ENCODE results near the gene CATSPERZ. TPM values are rescaled to one million over a fixed set of nuclear protein-coding genes. Genes with fewer than 3 reads are reported as not detected.

The CATSPERZ gene
- total and polyA plus RNA-seq, 9 of the 15 experiments (the other 6 are each of a cell fraction or from before 2014, with no cell fraction given), result 0.86 to 8.5 (median 3.5) TPM

DNA sequence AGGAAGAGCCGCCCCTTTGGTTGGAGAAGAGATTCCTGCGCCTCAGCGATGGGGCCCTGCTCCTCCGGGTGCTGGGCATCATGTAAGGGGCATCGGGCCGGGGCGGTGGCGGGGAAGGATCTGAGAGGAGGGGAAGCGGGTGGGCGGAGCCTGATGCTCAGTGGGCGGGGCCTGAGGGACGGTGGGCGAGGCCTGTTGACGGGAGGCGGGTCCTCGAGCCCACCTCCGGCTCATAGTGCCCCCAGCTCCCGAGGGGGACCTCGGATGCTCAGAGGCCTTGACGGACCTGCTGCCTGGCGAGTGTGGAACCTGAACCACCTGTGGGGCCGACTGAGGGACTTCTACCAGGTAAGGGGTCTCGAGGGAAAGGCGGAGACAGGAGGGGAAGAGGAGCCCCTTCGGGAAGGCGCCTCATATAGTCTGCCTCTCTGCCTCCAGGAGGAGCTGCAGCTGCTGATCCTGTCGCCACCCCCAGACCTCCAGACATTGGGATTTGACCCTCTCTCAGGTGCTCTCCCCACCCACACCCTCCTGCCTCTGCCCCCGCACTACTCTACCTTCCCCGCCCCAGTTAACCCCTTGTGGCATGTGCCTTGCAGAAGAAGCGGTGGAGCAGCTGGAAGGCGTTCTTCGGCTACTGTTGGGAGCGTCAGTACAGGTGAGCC is 40.6 kb downstream of the CATSPERZ start (continued):
- TF ChIP-seq, protein P1, sequence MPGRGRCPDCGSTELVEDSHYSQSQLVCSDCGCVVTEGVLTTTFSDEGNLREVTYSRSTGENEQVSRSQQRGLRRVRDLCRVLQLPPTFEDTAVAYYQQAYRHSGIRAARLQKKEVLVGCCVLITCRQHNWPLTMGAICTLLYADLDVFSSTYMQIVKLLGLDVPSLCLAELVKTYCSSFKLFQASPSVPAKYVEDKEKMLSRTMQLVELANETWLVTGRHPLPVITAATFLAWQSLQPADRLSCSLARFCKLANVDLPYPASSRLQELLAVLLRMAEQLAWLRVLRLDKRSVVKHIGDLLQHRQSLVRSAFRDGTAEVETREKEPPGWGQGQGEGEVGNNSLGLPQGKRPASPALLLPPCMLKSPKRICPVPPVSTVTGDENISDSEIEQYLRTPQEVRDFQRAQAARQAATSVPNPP (IDR thresholded peaks at IDR 0.05; ENCODE audit: borderline replicate concordance, insufficient read depth, insufficient read length), result no peak
- TF ChIP-seq, protein P2, sequence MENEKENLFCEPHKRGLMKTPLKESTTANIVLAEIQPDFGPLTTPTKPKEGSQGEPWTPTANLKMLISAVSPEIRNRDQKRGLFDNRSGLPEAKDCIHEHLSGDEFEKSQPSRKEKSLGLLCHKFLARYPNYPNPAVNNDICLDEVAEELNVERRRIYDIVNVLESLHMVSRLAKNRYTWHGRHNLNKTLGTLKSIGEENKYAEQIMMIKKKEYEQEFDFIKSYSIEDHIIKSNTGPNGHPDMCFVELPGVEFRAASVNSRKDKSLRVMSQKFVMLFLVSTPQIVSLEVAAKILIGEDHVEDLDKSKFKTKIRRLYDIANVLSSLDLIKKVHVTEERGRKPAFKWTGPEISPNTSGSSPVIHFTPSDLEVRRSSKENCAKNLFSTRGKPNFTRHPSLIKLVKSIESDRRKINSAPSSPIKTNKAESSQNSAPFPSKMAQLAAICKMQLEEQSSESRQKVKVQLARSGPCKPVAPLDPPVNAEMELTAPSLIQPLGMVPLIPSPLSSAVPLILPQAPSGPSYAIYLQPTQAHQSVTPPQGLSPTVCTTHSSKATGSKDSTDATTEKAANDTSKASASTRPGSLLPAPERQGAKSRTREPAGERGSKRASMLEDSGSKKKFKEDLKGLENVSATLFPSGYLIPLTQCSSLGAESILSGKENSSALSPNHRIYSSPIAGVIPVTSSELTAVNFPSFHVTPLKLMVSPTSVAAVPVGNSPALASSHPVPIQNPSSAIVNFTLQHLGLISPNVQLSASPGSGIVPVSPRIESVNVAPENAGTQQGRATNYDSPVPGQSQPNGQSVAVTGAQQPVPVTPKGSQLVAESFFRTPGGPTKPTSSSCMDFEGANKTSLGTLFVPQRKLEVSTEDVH (IDR thresholded peaks at IDR 0.05; ENCODE audit: low read depth, partially characterized antibody), result no peak
- TF ChIP-seq ETV1 (tag; conservative IDR thresholded peaks at IDR 0.05; ENCODE audit: low read depth) (no peak), SPI1 (IDR thresholded peaks at IDR 0.05; ENCODE audit: borderline replicate concordance, low read depth, low read length) (no peak), U2AF1 (optimal IDR thresholded peaks at IDR 0.05; ENCODE audit: low read depth, low read length) (no peak), PHB (CRISPR knock-in tag; IDR thresholded peaks at IDR 0.05) (no peak), CBX8 (IDR thresholded peaks at IDR 0.05; ENCODE audit: borderline replicate concordance, extremely low read depth, low read depth, low read length, poor library complexity, severe bottlenecking) (no peak), CBFA2T2 (conservative IDR thresholded peaks at IDR 0.05) (no peak)
- TF ChIP-seq, protein P3, sequence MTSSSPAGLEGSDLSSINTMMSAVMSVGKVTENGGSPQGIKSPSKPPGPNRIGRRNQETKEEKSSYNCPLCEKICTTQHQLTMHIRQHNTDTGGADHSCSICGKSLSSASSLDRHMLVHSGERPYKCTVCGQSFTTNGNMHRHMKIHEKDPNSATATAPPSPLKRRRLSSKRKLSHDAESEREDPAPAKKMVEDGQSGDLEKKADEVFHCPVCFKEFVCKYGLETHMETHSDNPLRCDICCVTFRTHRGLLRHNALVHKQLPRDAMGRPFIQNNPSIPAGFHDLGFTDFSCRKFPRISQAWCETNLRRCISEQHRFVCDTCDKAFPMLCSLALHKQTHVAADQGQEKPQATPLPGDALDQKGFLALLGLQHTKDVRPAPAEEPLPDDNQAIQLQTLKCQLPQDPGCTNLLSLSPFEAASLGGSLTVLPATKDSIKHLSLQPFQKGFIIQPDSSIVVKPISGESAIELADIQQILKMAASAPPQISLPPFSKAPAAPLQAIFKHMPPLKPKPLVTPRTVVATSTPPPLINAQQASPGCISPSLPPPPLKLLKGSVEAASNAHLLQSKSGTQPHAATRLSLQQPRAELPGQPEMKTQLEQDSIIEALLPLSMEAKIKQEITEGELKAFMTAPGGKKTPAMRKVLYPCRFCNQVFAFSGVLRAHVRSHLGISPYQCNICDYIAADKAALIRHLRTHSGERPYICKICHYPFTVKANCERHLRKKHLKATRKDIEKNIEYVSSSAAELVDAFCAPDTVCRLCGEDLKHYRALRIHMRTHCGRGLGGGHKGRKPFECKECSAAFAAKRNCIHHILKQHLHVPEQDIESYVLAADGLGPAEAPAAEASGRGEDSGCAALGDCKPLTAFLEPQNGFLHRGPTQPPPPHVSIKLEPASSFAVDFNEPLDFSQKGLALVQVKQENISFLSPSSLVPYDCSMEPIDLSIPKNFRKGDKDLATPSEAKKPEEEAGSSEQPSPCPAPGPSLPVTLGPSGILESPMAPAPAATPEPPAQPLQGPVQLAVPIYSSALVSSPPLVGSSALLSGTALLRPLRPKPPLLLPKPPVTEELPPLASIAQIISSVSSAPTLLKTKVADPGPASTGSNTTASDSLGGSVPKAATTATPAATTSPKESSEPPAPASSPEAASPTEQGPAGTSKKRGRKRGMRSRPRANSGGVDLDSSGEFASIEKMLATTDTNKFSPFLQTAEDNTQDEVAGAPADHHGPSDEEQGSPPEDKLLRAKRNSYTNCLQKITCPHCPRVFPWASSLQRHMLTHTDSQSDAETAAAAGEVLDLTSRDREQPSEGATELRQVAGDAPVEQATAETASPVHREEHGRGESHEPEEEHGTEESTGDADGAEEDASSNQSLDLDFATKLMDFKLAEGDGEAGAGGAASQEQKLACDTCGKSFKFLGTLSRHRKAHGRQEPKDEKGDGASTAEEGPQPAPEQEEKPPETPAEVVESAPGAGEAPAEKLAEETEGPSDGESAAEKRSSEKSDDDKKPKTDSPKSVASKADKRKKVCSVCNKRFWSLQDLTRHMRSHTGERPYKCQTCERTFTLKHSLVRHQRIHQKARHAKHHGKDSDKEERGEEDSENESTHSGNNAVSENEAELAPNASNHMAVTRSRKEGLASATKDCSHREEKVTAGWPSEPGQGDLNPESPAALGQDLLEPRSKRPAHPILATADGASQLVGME (CRISPR knock-in tag; IDR thresholded peaks at IDR 0.05), result no peak
- TF ChIP-seq, protein P4, sequence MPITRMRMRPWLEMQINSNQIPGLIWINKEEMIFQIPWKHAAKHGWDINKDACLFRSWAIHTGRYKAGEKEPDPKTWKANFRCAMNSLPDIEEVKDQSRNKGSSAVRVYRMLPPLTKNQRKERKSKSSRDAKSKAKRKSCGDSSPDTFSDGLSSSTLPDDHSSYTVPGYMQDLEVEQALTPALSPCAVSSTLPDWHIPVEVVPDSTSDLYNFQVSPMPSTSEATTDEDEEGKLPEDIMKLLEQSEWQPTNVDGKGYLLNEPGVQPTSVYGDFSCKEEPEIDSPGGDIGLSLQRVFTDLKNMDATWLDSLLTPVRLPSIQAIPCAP (CRISPR knock-in tag; IDR thresholded peaks at IDR 0.05; ENCODE audit: borderline replicate concordance), result no peak
- TF ChIP-seq, protein P5, sequence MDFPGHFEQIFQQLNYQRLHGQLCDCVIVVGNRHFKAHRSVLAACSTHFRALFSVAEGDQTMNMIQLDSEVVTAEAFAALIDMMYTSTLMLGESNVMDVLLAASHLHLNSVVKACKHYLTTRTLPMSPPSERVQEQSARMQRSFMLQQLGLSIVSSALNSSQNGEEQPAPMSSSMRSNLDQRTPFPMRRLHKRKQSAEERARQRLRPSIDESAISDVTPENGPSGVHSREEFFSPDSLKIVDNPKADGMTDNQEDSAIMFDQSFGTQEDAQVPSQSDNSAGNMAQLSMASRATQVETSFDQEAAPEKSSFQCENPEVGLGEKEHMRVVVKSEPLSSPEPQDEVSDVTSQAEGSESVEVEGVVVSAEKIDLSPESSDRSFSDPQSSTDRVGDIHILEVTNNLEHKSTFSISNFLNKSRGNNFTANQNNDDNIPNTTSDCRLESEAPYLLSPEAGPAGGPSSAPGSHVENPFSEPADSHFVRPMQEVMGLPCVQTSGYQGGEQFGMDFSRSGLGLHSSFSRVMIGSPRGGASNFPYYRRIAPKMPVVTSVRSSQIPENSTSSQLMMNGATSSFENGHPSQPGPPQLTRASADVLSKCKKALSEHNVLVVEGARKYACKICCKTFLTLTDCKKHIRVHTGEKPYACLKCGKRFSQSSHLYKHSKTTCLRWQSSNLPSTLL (IDR thresholded peaks at IDR 0.05), result no peak
- TF ChIP-seq, protein P6, sequence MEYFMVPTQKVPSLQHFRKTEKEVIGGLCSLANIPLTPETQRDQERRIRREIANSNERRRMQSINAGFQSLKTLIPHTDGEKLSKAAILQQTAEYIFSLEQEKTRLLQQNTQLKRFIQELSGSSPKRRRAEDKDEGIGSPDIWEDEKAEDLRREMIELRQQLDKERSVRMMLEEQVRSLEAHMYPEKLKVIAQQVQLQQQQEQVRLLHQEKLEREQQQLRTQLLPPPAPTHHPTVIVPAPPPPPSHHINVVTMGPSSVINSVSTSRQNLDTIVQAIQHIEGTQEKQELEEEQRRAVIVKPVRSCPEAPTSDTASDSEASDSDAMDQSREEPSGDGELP (CRISPR knock-in tag; IDR thresholded peaks at IDR 0.05; ENCODE audit: borderline replicate concordance), result peak; percentile 66
